ENCODE results near the gene PITPNM1. TPM values are rescaled to one million over a fixed set of nuclear protein-coding genes. Genes with fewer than 3 reads are reported as not detected.
A peak's percentile ranks its signal among the peaks of the same experiment; 100 is the strongest.
"Not testable (repeated sequence)": the region's sequence is repeated elsewhere in the genome, so short reads cannot be mapped to it uniquely, and the experiment has no call there.

Gene PITPNM1
- total RNA-seq, 1 donor: 62.0 TPM

- no peaks in the 10 kb centered on the region for H3K27me3 ChIP-seq (ENCODE audit: insufficient read depth, low read length)
- no peaks in the 10 kb centered on the region for H3K9me3 ChIP-seq (ENCODE audit: low read depth, low read length)
- peaks cover 37% of the 10 kb centered on the region for H3K4me1 ChIP-seq (ENCODE audit: insufficient read depth, low read length)
- H3K4me3 ChIP-seq (ENCODE audit: low read length): no peak overlapping the region
These were observed 34.7 kb downstream of the PITPNM1 start for GRCh38 chr11:67470337-67471002.

GRCh38 chr11:67469508-67469811, 35.7 kb downstream of the PITPNM1 start:
- Histone ChIP-seq H3K4me3 (ENCODE audit: low read length) (peak overlapping the region; percentile 51), H3K9me3 (ENCODE audit: low read depth, low read length) (no peaks in the 10 kb centered on the region), H3K27me3 (ENCODE audit: insufficient read depth, low read length) (no peaks in the 10 kb centered on the region), H3K4me1 (ENCODE audit: insufficient read depth, low read length) (peaks cover 42% of the 10 kb centered on the region)

GRCh38 chr11:67468759-67469507, 36.2 kb downstream of the PITPNM1 start, which contains the start of gene TMEM134:
TMEM134 (minus strand) TSS chr11:67469251; CDS start chr11:67469192, 59 bp downstream.
- Histone ChIP-seq H3K9me3 (ENCODE audit: low read depth, low read length) (no peaks in the 10 kb centered on the region), H3K27me3 (ENCODE audit: insufficient read depth, low read length) (no peaks in the 10 kb centered on the region), H3K4me1 (ENCODE audit: insufficient read depth, low read length) (peaks cover 48% of the 10 kb centered on the region), H3K4me3 (ENCODE audit: low read length) (peak within 1 kb of the TSS; percentile 62)

DNA sequence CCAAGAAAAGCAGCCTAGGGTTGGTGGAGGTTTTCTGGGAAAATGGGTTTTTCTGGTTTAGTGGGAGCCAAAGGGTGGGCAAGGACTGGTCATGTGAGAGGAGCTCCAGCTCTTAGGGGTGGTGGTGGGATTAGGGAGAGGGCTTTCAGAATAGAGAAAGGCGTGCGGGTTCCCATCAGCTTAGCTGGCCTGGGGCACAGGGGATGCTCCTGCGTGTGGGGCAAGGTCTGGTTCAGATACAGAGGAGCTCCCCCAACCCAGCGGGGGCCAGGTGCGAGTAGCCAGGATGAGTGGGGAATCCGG, 36.8 kb downstream of the PITPNM1 start:
- Histone ChIP-seq H3K4me1 (ENCODE audit: insufficient read depth, low read length) (peaks cover 53% of the 10 kb centered on the region), H3K9me3 (ENCODE audit: low read depth, low read length) (no peaks in the 10 kb centered on the region), H3K4me3 (ENCODE audit: low read length) (peak overlapping the region; percentile 62), H3K27me3 (ENCODE audit: insufficient read depth, low read length) (no peaks in the 10 kb centered on the region)

DNA sequence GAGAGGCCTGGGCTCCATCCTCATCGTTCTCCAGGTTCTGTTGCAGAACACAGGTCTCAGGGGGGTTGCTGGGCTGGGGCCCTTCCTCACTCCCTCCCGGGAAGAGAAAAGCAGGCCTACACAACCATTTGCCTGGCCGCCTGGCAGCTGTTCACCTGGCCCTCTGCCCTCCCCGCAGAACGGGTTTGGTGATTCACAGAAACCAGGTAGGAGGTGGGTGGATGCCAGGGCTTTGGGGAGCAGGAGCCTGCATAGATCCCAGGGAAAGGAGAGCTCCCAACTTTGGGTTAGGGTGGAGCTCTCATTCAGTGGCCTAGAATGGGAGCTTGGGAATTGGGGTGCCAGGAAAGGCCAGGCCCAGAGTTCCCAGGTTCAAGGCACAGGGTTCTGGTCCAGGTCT, 37.1 kb downstream of the PITPNM1 start:
- Histone ChIP-seq H3K4me1 (ENCODE audit: insufficient read depth, low read length) (peaks cover 56% of the 10 kb centered on the region), H3K9me3 (ENCODE audit: low read depth, low read length) (no peaks in the 10 kb centered on the region), H3K27me3 (ENCODE audit: insufficient read depth, low read length) (no peaks in the 10 kb centered on the region), H3K4me3 (ENCODE audit: low read length) (peak overlapping the region; percentile 62)

- Histone ChIP-seq H3K4me1 (ENCODE audit: insufficient read depth, low read length) (peaks cover 56% of the 10 kb centered on the region), H3K4me3 (ENCODE audit: low read length) (no peak overlapping the region)
These were observed 38.0 kb downstream of the PITPNM1 start for GRCh38 chr11:67466962-67467771.

GRCh38 chr11:67466367-67466766, 38.8 kb downstream of the PITPNM1 start:
- no peaks in the 10 kb centered on the region for H3K27me3 ChIP-seq (ENCODE audit: insufficient read depth, low read length)
- H3K4me1 ChIP-seq (ENCODE audit: insufficient read depth, low read length): peaks cover 56% of the 10 kb centered on the region
- no peak overlapping the region for H3K4me3 ChIP-seq (ENCODE audit: low read length)
- H3K9me3 ChIP-seq (ENCODE audit: low read depth, low read length): no peaks in the 10 kb centered on the region

More at GRCh38 chr11:67466962-67467771, 38.0 kb downstream of the PITPNM1 start:
- no peaks in the 10 kb centered on the region for H3K27me3 ChIP-seq (ENCODE audit: insufficient read depth, low read length)
- H3K9me3 ChIP-seq (ENCODE audit: low read depth, low read length): no peaks in the 10 kb centered on the region

DNA sequence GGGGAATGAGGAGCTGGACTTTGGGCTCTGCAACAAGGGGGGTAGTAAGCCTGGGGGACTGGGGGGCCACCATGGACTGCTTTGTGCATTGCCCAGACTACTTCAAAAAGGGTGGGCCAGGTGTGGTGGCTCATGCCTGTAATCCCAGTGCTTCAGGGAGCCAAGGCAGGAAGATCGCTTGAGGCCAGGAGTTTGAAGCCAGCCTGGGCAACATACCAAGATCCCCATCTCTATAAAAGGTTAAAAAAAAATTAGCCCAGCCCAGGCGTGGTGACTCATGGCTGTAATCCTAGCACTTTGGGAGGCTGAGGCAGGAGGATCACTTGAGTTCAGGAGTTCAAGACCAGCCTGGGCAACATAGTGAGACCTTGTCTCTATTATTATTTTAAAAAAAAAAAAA, 39.6 kb downstream of the PITPNM1 start:
- not testable (repeated sequence) for H3K9me3 ChIP-seq (ENCODE audit: low read depth, low read length); H3K27me3 ChIP-seq (ENCODE audit: insufficient read depth, low read length)
- peaks cover 60% of the 10 kb centered on the region for H3K4me1 ChIP-seq (ENCODE audit: insufficient read depth, low read length)
- H3K4me3 ChIP-seq (ENCODE audit: low read length): peak overlapping the region; percentile 59

- Histone ChIP-seq H3K9me3 (ENCODE audit: low read depth, low read length) (no peaks in the 10 kb centered on the region), H3K27me3 (ENCODE audit: insufficient read depth, low read length) (no peaks in the 10 kb centered on the region), H3K4me1 (ENCODE audit: insufficient read depth, low read length) (peaks cover 60% of the 10 kb centered on the region), H3K4me3 (ENCODE audit: low read length) (peak overlapping the region; percentile 59)
These were observed 40.0 kb downstream of the PITPNM1 start for GRCh38 chr11:67465189-67465510.

- H3K9me3 ChIP-seq (ENCODE audit: low read depth, low read length): no peaks in the 10 kb centered on the region
- H3K4me1 ChIP-seq (ENCODE audit: insufficient read depth, low read length): peaks cover 59% of the 10 kb centered on the region
- no peaks in the 10 kb centered on the region for H3K27me3 ChIP-seq (ENCODE audit: insufficient read depth, low read length)
- peak overlapping the region; percentile 59 for H3K4me3 ChIP-seq (ENCODE audit: low read length)
These were observed 40.6 kb downstream of the PITPNM1 start for GRCh38 chr11:67464411-67465188.

DNA sequence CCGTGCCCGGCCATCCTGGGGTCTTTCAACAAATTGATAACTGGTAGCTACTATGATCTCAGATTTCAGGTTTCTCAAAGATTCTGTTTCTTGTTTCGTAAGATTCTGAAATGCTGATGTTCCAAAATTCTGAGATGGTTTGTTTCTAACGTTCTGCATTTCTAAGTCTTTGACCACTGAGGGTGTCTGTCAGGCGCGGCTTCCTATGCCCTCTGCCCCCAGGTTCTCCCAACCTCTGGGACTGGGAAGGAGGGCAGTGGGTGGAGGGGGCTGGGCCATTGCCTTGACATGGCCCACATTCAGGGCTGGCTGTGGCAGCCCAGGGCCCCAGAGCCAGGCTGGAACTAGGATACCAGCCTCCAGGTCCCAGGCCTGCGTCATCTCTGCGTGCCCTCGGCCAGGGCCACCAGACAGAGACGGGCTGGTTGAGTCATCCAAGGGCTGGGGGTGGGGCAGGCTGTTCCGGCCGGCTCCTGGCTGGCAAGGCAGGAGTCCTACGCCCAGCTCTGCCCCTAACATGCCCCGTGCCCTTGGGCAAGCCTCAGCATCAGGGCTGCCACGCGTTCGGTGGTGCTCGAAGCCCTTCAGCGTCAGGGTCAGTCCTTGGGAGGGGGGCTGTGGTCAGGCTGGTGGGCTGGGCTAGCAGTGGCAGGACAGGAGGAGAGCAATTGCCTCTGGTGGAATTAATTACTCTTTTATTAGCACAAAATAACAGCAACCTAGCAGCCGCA, 41.3 kb downstream of the PITPNM1 start:
- peaks cover 63% of the 10 kb centered on the region for H3K4me1 ChIP-seq (ENCODE audit: insufficient read depth, low read length)
- H3K27me3 ChIP-seq (ENCODE audit: insufficient read depth, low read length): no peaks in the 10 kb centered on the region
- no peaks in the 10 kb centered on the region for H3K9me3 ChIP-seq (ENCODE audit: low read depth, low read length)
- H3K4me3 ChIP-seq (ENCODE audit: low read length): peak overlapping the region; percentile 32

DNA sequence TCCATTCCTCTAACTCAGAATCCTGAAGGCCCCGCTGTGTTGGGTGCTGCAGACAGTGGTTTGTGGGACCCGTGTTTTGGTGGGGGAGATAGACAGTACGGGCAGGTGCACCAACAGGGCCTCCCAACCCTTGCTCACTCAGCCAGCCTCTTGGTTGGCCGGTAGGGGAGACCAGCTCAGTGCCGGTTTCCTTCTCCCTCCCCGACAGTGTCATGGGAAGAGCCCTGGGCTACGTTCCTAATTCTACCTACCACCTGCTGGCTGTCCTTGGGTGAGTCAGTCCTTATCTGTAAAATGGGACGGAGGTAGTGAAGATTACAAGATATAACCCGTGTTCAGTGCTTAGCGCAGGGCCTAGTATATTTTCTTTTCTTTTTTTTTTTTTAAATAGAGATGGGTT, 42.0 kb downstream of the PITPNM1 start:
- no peak overlapping the region for H3K4me3 ChIP-seq (ENCODE audit: low read length)
- no peaks in the 10 kb centered on the region for H3K27me3 ChIP-seq (ENCODE audit: insufficient read depth, low read length)
- H3K4me1 ChIP-seq (ENCODE audit: insufficient read depth, low read length): peaks cover 62% of the 10 kb centered on the region
- no peaks in the 10 kb centered on the region for H3K9me3 ChIP-seq (ENCODE audit: low read depth, low read length)

- Histone ChIP-seq H3K4me1 (ENCODE audit: insufficient read depth, low read length) (peaks cover 21% of the 10 kb centered on the region), H3K4me3 (ENCODE audit: low read length) (no peak overlapping the region), H3K9me3 (ENCODE audit: low read depth, low read length) (no peaks in the 10 kb centered on the region), H3K27me3 (ENCODE audit: insufficient read depth, low read length) (no peaks in the 10 kb centered on the region)
These were observed 46.9 kb downstream of the PITPNM1 start for GRCh38 chr11:67458266-67458665.

DNA sequence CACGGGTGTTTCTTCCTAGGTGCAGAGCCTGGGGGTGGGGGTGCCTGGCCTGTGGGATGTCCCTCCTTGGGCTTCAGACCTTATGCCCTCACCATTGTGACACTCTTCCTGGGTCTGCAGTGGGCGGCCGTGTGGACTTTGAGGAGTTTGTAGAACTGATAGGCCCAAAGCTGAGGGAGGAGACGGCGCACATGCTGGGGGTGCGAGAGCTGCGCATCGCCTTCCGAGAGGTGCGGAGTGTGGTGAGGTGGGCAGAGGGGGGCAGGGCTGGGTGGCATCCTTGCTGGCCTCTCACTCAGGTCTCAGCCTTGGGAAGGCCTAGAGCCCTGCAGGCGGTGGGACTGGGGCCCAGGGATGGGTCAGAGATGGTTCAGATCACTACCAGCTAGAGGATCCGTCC, 47.7 kb downstream of the PITPNM1 start:
- Histone ChIP-seq H3K9me3 (ENCODE audit: low read depth, low read length) (no peaks in the 10 kb centered on the region), H3K4me3 (ENCODE audit: low read length) (no peak overlapping the region), H3K4me1 (ENCODE audit: insufficient read depth, low read length) (peaks cover 19% of the 10 kb centered on the region), H3K27me3 (ENCODE audit: insufficient read depth, low read length) (no peaks in the 10 kb centered on the region)
